ENCODE measurements around the gene NCKAP1.

DNA sequence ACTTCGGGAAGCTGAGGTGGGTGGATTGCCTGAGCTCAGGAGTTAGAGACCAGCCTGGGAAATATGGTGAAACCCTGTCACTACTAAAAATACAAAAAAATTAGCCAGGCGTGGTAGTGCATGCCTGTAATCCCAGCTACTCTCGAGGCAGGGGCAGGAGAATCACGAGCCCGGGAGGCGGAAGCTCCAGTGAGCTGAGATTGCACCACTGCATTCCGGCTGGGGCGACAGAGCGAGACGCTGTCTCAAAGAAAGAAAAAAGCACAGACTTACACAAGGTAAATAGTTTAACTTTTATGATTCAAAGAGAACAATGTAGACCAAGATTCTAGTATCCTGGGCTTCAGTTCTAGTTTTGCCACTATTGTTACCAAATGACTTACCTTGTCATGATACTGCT lies 37.4 kb downstream of the NCKAP1 start:
- TF ChIP-seq ZFP30 (CRISPR knock-in tag; IDR thresholded peaks at IDR 0.05) (no peak), CSDC2 (CRISPR knock-in tag; IDR thresholded peaks at IDR 0.05) (no peak), OSR1 (CRISPR knock-in tag; IDR thresholded peaks at IDR 0.05) (no peak), ZC3H10 (CRISPR knock-in tag; IDR thresholded peaks at IDR 0.05) (no peak), CREB5 (CRISPR knock-in tag; IDR thresholded peaks at IDR 0.05; ENCODE audit: low read depth) (no peak)
- TF ChIP-seq, protein P1, sequence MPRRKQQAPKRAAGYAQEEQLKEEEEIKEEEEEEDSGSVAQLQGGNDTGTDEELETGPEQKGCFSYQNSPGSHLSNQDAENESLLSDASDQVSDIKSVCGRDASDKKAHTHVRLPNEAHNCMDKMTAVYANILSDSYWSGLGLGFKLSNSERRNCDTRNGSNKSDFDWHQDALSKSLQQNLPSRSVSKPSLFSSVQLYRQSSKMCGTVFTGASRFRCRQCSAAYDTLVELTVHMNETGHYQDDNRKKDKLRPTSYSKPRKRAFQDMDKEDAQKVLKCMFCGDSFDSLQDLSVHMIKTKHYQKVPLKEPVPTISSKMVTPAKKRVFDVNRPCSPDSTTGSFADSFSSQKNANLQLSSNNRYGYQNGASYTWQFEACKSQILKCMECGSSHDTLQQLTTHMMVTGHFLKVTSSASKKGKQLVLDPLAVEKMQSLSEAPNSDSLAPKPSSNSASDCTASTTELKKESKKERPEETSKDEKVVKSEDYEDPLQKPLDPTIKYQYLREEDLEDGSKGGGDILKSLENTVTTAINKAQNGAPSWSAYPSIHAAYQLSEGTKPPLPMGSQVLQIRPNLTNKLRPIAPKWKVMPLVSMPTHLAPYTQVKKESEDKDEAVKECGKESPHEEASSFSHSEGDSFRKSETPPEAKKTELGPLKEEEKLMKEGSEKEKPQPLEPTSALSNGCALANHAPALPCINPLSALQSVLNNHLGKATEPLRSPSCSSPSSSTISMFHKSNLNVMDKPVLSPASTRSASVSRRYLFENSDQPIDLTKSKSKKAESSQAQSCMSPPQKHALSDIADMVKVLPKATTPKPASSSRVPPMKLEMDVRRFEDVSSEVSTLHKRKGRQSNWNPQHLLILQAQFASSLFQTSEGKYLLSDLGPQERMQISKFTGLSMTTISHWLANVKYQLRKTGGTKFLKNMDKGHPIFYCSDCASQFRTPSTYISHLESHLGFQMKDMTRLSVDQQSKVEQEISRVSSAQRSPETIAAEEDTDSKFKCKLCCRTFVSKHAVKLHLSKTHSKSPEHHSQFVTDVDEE (CRISPR knock-in tag; IDR thresholded peaks at IDR 0.05), result no peak
- TF ChIP-seq, protein P2, sequence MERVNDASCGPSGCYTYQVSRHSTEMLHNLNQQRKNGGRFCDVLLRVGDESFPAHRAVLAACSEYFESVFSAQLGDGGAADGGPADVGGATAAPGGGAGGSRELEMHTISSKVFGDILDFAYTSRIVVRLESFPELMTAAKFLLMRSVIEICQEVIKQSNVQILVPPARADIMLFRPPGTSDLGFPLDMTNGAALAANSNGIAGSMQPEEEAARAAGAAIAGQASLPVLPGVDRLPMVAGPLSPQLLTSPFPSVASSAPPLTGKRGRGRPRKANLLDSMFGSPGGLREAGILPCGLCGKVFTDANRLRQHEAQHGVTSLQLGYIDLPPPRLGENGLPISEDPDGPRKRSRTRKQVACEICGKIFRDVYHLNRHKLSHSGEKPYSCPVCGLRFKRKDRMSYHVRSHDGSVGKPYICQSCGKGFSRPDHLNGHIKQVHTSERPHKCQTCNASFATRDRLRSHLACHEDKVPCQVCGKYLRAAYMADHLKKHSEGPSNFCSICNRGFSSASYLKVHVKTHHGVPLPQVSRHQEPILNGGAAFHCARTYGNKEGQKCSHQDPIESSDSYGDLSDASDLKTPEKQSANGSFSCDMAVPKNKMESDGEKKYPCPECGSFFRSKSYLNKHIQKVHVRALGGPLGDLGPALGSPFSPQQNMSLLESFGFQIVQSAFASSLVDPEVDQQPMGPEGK (CRISPR knock-in tag; IDR thresholded peaks at IDR 0.05; ENCODE audit: borderline replicate concordance), result no peak
